ENCODE results near the gene RPS27A.

DNA sequence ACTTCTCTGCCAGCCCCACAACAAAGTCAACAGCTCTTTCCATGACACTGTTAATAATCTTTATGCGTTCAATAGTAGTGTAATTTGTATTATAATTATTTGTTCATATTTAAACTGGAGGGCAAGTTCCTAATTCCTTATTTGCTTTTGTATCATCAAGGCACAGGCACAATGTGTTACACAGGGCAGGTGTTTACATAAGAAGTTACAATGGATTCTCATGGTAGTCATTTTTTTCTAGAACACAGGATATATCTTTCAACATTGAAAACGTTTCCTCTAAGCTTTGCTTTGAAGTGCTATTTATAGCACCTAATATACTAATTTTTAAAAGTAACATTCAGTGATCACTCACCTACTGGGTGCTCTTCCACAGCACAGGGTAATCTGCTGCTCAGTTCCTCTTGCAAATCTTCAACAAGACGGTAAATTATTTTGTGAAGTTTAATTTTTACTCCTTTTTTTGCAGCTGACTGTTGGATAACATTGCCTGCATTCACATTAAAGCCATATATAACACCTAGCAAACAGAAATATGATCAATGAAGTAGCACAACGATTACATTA lies 7.3 kb downstream of the RPS27A start:
- TF ChIP-seq, protein P1, sequence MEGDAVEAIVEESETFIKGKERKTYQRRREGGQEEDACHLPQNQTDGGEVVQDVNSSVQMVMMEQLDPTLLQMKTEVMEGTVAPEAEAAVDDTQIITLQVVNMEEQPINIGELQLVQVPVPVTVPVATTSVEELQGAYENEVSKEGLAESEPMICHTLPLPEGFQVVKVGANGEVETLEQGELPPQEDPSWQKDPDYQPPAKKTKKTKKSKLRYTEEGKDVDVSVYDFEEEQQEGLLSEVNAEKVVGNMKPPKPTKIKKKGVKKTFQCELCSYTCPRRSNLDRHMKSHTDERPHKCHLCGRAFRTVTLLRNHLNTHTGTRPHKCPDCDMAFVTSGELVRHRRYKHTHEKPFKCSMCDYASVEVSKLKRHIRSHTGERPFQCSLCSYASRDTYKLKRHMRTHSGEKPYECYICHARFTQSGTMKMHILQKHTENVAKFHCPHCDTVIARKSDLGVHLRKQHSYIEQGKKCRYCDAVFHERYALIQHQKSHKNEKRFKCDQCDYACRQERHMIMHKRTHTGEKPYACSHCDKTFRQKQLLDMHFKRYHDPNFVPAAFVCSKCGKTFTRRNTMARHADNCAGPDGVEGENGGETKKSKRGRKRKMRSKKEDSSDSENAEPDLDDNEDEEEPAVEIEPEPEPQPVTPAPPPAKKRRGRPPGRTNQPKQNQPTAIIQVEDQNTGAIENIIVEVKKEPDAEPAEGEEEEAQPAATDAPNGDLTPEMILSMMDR (IDR thresholded peaks at IDR 0.05) = no peak
- no peak for TF ChIP-seq POLR2AphosphoS5 (IDR thresholded peaks at IDR 0.05)
- no peak for TF ChIP-seq POLR2A (IDR thresholded peaks at IDR 0.05; ENCODE audit: low read depth)
